HG03571 (cell line): ENCODE measurements around the gene SLC2A2.

Experiments
- ATAC-seq: cut with Tn5 transposase; IDR thresholded peaks from one replicate; pipeline ENCODE4 v1.9.1; 2021; ENCODE audit not compliant: unreplicated experiment

Gene SLC2A2

GRCh38 chr3:171038342-171038741 lies 11.8 kb upstream of the SLC2A2 start:
- no peak for ATAC-seq

- ATAC-seq, result no peak
These were observed 2.3 kb upstream of the SLC2A2 start for GRCh38 chr3:171028779-171029232.

- no peak for ATAC-seq
These were observed 1.7 kb upstream of the SLC2A2 start for GRCh38 chr3:171028025-171028778.

- ATAC-seq, result no peak
These were observed 3.0 kb downstream of the SLC2A2 start for GRCh38 chr3:171023566-171023965.

- no peak for ATAC-seq
These were observed 5.1 kb downstream of the SLC2A2 start for GRCh38 chr3:171021377-171021776.

- ATAC-seq, result no peak
These were observed 8.2 kb downstream of the SLC2A2 start for GRCh38 chr3:171018156-171018935.

GRCh38 chr3:171013822-171014748 lies 12.4 kb downstream of the SLC2A2 start:
- ATAC-seq, result no peak

GRCh38 chr3:171011873-171012336 lies 14.6 kb downstream of the SLC2A2 start:
- no peak for ATAC-seq

- ATAC-seq, result no peak
These were observed 15.2 kb downstream of the SLC2A2 start for GRCh38 chr3:171011109-171011872.

- ATAC-seq, result no peak
These were observed 19.2 kb downstream of the SLC2A2 start for GRCh38 chr3:171007316-171007715.

- no peak for ATAC-seq
These were observed 20.9 kb downstream of the SLC2A2 start for GRCh38 chr3:171005648-171006047.

GRCh38 chr3:171001957-171002694 lies 24.4 kb downstream of the SLC2A2 start:
- no peak for ATAC-seq

- no peak for ATAC-seq
These were observed 25.1 kb downstream of the SLC2A2 start for GRCh38 chr3:171001250-171001893.

GRCh38 chr3:171000281-171000680 lies 26.2 kb downstream of the SLC2A2 start:
- ATAC-seq, result no peak

GRCh38 chr3:170999737-171000242 lies 26.7 kb downstream of the SLC2A2 start:
- ATAC-seq, result no peak

GRCh38 chr3:170997961-170998913 lies 28.3 kb downstream of the SLC2A2 start:
- no peak for ATAC-seq

- ATAC-seq, result no peak
These were observed 33.7 kb downstream of the SLC2A2 start for GRCh38 chr3:170992854-170993253.

GRCh38 chr3:170991664-170992063 lies 34.9 kb downstream of the SLC2A2 start:
- ATAC-seq, result no peak
